ENCODE measurements around the gene ANKRD34A.

- TF ChIP-seq CTCF (IDR thresholded peaks at IDR 0.05) (no peak), POLR2A (IDR thresholded peaks at IDR 0.05) (no peak)
Measured at GRCh38 chr1:145965119-145965744, 857 bp upstream of the ANKRD34A start.
